ENCODE data around the gene SNCAIP.

Gene SNCAIP

GRCh38 chr5:122311961-122312590, at the start of gene SNCAIP:
Gene SNCAIP, plus strand, starts transcription at chr5:122312237. Its CDS starts 78,898 bp downstream, at chr5:122391135.
- peak; percentile 10 for DNase-seq

GRCh38 chr5:122263352-122264030, 48.5 kb upstream of the SNCAIP start:
- DNase-seq, result no peak

GRCh38 chr5:122264610-122265009, 47.4 kb upstream of the SNCAIP start:
- no peak for DNase-seq

DNA sequence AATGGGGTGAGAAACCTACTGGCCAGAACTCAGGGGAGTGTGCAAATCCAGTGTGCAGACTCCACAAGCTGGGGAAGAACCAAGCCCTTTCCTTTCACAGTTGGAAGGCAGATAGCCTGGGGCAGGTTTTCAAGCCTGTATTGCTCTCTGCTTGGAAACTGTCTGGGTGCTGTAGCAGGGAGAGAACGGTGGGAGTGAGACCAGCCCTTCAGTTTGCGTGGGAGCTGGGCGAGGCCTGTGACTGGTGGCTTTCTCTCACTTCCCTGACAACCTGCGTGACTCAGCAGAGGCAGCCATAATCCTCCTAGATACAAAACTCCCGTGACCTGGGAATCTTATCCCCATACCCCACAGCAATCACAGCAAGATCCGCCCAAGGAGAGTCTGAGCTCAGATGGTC, 44.9 kb upstream of the SNCAIP start:
- DNase-seq, result no peak

DNA sequence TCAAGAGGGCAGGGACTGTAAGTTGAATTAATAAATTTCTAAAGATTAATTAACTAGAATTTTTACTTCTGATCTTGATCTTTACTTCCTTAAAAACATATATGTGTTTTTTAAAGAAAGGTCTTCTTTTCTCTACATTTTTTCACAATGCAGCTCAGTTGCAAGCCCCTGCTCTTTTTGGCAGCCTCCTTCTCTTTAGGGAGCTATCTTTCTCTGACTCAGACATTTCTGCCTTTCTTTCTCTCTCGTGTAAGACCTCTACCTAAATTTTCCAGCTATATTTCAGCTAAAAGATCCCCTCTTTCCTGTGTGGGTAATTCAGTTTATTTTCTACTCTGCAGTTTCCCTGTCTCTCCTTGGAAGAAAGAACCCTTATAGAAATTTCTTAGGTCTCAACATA, 38.3 kb upstream of the SNCAIP start:
- no peak for DNase-seq

DNA sequence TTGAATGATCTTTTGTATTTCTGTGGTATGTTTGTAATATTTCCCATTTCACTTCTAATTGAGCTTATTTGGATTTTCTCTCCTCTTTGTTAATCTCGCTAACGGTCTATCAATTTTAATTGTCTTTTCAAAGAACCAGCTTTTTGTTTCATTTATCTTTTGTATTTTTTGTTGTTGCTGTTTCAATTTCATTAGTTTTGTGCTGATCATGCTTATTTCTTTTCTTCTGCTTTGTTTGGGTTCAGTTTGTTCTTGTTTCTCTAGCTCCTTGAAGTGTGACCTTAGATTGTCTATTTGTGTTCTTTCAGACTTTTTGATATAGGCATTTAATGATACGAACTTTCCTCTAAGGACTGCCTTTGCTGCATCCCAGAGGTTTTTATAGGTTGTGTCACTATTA, 28.4 kb upstream of the SNCAIP start:
- DNase-seq, result no peak

- DNase-seq, result no peak
These were observed 25.5 kb upstream of the SNCAIP start for GRCh38 chr5:122286541-122286940.

GRCh38 chr5:122287101-122287500, 24.9 kb upstream of the SNCAIP start:
- no peak for DNase-seq

DNA sequence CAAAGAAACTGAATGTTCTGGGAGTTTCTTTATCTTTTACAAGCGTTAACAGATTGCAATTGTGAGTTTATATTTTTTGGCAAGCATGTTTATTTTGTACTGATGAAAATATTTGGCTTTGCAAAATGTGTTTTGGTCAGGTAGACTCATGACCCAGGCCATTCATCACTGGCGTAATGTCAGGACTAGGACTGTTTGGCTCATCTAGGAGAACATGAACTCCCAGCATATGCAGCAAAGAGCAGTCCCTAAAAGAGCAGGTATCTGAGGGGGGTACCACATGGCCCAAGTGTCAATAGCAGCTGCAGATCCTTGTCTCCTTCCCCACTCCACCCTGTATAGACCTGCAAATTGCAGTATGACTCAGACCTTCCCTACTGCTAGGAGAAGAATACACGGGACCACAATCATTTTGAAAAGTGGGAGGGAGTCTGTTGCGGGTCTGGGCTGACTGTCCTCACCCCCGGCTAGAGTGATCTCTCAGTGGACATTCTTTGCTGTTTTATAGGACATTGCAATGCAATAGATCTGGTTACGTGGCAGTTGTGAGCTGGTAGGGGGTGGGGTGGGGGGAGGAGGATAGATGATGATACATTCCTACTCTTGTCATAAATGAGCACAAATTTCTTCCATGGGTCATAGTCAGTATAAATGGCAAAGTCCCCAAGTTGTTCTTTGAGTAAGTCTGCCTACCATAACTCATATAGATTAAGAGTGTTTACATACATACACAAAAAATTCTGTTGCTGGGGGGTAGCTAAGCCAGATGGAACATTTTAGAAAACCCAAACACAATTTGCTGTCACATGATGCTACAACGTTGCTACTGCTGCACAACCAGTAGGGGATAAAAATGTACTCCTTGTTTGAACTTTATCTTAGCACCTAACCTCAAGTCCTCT, 20.8 kb upstream of the SNCAIP start:
- DNase-seq, result no peak

DNA sequence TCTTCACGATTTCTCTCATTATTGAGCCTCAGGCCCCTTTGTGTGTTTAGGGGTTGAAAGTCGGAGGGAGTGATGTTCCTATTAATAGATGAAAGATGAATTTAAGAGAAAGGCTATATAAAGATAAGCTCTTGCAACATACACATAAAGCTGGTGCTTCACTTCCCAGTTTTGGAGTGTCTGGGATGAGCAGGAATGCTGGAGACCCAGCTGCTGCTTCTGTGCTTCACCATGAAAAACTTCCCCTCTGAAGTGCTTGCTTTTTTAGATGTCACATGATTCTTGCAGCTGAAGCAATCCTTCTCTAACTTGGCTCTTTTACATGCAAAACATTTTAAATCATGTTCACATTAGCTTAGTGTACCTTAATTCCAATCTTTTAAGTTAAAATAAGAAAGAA, 19.7 kb upstream of the SNCAIP start:
- DNase-seq, result no peak

- peak; percentile 42 for DNase-seq
These were observed 16.9 kb upstream of the SNCAIP start for GRCh38 chr5:122295138-122295537.

GRCh38 chr5:122296871-122297270, 15.2 kb upstream of the SNCAIP start:
- DNase-seq, result no peak

DNA sequence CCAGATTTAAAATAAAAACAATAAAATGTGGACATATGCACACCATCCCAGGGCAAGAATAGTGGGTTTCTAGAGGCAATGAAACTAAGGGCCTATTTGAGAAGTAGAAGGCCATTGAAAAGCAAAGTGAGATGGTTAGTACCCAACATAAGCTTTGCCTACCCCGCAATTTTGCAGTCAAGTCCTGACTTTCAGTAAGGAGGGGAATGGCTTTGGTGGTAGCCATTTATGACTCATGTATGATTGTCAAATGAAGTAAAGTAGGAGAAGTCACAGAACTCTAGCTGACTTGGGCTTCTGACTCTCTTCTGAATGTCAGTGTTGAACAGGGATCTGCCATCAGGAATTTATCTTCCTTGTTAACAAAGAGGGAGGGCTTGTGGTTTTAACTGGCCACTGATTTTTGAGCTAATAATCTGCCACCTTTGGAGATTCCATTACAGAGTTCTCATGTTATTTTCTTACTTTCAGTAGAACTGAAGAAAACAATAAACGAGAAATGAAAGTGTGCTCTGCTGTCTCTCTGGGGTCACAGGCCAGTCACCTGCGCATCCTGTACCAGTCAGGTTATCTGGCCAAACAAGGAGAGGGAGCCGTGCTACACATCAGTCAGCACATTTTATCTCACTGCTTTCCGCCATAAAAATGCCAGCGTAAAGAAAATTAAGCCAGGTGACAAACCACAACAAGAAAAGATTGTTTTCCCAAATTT, 14.3 kb upstream of the SNCAIP start:
- no peak for DNase-seq

DNA sequence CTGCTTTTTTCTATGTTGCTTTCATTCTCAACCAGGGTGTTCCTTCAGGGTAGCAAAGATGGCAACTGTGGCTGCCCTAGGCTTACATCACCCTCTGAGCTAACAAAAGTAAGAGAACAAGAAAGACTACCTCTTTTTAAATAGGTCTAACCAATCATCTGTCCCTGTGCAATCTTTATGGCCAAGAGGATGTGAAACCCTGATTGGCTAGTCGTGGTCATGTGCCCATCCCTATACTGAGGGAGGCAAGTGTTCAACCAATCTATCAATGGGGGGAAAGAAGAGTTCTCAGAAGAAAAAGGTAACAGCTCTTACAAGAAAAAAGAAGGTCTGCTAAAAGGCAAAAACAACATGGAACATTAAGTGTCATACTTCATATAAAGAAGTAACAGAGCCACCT, 11.7 kb upstream of the SNCAIP start:
- no peak for DNase-seq

DNA sequence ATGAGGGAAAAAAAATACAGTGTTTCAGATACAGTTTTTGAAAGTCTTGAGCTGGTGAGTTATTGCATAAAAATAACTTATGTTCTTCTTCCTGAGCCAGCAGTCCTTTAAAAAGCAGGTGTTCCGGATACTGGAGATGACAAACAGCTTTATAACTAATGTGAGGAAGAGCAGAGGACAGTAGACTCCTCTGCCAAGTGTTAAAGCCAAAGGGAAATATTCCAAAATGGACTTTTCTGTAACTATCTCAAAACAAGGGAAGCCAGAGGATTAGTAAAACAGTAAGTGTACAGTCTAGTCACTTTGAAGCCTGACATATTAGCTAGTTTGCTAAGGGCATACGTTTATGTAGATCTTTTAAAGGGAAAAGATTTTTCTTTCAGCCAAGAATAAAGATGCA, 11.0 kb upstream of the SNCAIP start:
- DNase-seq, result no peak

- no peak for DNase-seq
These were observed 7.4 kb upstream of the SNCAIP start for GRCh38 chr5:122304471-122305215.

DNA sequence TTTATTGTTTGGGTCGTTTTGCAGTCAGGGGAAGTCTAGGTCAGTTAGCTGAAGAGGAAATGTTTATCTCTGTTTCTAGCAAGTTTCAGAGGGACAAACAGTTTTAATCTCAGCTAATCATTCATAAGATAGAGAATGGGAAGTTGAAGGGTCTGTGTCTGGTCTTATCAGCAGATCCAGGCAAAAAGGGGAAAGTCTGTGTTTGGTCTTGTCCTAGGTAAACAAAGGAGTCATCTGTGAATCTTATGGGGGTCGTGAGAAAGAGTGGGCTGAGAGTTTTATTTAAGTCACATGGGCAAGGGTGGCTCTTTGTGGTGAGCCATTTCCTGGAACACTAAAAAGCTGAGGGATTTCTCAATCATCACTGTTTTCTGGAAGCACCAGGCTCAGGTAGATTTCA, 5.6 kb upstream of the SNCAIP start:
- DNase-seq, result no peak

- no peak for DNase-seq
These were observed 1.1 kb upstream of the SNCAIP start for GRCh38 chr5:122310889-122311288.

DNA sequence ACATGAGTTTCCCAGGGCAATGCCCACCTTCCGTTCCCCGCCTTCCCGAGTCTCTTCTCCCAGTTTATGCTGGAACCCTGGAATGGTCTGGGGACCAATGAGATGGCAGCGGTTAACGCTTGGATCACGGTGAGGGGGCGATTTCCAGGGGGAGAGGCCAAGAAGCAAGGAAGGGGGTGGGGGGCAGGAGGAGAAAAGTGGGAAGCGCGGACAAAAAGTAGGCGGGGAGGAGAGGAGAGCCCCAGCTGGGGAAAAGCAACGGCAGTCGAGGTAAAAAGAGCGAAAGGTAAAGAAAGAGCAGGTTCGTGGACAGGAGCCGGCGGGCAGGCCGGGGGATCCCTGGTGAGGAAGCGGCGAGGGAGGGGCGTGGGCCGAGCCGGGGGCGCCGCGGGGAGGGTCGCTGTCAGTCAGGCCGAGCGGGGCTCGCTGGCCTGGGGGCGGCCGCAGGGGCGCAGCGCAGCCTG, 508 bp upstream of the SNCAIP start:
- DNase-seq, result no peak

DNA sequence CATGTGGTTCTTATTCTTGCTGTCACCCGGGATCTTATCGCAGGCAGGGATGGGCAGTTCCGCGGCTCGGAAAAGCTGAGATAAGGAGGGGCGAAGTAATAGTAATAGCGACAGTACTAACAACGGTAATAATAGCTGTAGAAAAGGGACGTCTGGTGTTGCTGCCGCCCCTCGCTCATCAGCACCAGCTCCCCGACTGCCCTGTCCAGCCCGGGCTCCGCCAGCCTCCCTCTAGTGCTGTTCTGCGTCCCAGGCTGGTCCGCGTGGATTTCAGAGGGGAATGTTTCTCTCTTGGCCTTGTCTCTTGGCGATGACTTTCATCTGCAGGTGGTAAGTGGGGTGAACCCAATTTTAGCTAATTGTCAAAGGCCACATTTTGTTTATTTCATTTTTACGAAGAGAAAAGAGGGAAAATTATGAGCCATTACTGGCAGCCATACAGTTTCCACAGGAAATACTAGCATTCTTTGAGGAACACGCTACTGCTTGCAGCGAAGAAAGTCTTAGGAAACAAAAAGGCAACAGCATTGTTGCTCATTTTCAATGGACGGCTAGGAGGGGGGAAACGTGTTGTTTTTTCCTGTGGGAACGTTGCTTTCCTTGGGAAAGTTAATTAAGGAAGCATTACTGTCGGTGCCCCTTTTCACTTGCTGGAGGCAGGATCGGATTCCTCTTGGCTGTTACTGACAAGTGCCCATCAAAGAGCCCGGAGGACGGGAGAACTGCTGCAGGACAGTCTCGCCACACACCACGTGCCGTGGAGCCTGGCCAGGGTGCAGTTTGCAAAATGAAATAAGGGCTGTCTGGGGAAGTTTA, 762 bp downstream of the SNCAIP start:
- DNase-seq, result peak; percentile 25

GRCh38 chr5:122314036-122314435, 2.0 kb downstream of the SNCAIP start:
- DNase-seq, result no peak

Measured in hematopoietic multipotent progenitor cell treated with erythropoietin and hydrocortisone succinate and interleukin-3 and kit ligand, for 8 days (in vitro differentiated cells).